Ishikawa (cell line): Measurements from ENCODE around the gene SGTA.

Experiments used
- CEBPB ChIP-seq: IDR thresholded peaks from 2 replicates; pipeline ENCODE4 v1.6.1; 2012
- CREB1 ChIP-seq: IDR thresholded peaks from 2 replicates; pipeline ENCODE4 v1.6.1; 2012; ENCODE audit warnings: low read depth
- EGR1 ChIP-seq: IDR thresholded peaks from 2 replicates; pipeline ENCODE4 v1.6.1; 2012
- EP300 ChIP-seq: IDR thresholded peaks from 2 replicates; pipeline ENCODE4 v1.6.1; 2012; ENCODE audit warnings: borderline replicate concordance
- FOXM1 ChIP-seq: IDR thresholded peaks from 2 replicates; pipeline ENCODE4 v1.6.1; 2012; ENCODE audit warnings: low read depth, borderline replicate concordance
- NFIC ChIP-seq: IDR thresholded peaks from 2 replicates; pipeline ENCODE4 v1.6.1; 2012
- RAD21 ChIP-seq: IDR thresholded peaks from 2 replicates; pipeline ENCODE4 v1.6.1; 2012; ENCODE audit warnings: low read depth
- TAF1 ChIP-seq: IDR thresholded peaks from 2 replicates; pipeline ENCODE4 v1.6.1; 2012; ENCODE audit warnings: low read depth, mild to moderate bottlenecking
- TCF12 ChIP-seq: IDR thresholded peaks from 2 replicates; pipeline ENCODE4 v1.6.1; 2012; ENCODE audit warnings: low read depth
- TEAD4 ChIP-seq: IDR thresholded peaks from 2 replicates; pipeline ENCODE4 v1.6.1; 2012
- YY1 ChIP-seq: IDR thresholded peaks from 2 replicates; pipeline ENCODE4 v1.6.1; 2012; ENCODE audit warnings: low read depth
- ZBTB7A ChIP-seq: IDR thresholded peaks from 2 replicates; pipeline ENCODE4 v1.6.1; 2012; ENCODE audit warnings: low read depth
- TF ChIP-seq, protein P1 (sequence below): IDR thresholded peaks from 2 replicates; pipeline ENCODE4 v1.6.1; 2012
- TF ChIP-seq, protein P2 (sequence below): IDR thresholded peaks from 2 replicates; pipeline ENCODE4 v1.6.1; 2012
- TF ChIP-seq, protein P3 (sequence below): IDR thresholded peaks from 2 replicates; pipeline ENCODE4 v1.6.1; 2012; ENCODE audit warnings: low read depth, mild to moderate bottlenecking

Gene SGTA

DNA sequence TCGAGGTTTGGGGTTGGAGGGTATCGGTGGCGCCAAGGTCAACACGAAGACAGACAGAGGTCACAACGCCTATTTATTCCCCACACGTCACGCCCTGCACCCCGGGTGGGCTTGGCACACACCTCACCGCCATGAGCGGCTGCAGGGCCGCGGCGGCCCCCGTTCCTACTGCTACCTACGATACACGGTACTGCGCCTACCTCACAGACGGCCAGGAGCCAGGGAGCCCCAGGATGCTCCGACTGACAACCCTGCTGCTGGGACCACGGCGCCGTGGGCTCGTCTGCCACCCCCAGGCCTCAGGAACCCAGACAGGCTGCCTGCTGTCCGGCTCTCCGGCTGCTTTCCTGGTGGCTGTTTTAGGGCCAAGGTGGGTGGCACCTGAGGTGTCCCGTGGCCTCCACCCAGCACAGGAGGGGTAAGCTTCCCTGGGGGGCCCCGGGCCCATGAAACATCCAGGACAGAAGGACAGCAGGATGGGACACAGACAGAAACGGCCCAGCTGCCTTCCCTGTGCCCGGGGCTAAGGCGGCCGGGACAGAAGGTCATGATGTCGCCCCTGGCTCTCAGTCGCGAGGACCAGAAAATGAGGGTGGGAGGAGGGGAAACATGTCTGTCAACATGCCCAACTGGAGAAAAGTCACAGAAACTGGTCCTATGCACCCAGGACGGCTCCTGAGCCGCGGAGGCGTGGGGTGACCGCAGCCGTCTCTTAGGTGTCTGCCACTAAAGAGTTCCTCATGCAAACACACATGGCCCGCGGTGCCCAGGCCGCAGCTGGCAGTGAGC, 28.2 kb downstream of the SGTA start:
- TF ChIP-seq, protein P1, sequence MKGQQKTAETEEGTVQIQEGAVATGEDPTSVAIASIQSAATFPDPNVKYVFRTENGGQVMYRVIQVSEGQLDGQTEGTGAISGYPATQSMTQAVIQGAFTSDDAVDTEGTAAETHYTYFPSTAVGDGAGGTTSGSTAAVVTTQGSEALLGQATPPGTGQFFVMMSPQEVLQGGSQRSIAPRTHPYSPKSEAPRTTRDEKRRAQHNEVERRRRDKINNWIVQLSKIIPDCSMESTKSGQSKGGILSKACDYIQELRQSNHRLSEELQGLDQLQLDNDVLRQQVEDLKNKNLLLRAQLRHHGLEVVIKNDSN: no peak
- no peak for TF ChIP-seq ZBTB7A
- no peak for TF ChIP-seq CREB1
- no peak for TF ChIP-seq EP300
- no peak for TF ChIP-seq YY1
- no peak for TF ChIP-seq TAF1
- no peak for TF ChIP-seq TCF12
- TF ChIP-seq NFIC: no peak
- TF ChIP-seq EGR1: no peak
- TF ChIP-seq, protein P2, sequence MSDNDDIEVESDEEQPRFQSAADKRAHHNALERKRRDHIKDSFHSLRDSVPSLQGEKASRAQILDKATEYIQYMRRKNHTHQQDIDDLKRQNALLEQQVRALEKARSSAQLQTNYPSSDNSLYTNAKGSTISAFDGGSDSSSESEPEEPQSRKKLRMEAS: no peak
- TF ChIP-seq TEAD4: no peak
- no peak for TF ChIP-seq CEBPB
- TF ChIP-seq, protein P3, sequence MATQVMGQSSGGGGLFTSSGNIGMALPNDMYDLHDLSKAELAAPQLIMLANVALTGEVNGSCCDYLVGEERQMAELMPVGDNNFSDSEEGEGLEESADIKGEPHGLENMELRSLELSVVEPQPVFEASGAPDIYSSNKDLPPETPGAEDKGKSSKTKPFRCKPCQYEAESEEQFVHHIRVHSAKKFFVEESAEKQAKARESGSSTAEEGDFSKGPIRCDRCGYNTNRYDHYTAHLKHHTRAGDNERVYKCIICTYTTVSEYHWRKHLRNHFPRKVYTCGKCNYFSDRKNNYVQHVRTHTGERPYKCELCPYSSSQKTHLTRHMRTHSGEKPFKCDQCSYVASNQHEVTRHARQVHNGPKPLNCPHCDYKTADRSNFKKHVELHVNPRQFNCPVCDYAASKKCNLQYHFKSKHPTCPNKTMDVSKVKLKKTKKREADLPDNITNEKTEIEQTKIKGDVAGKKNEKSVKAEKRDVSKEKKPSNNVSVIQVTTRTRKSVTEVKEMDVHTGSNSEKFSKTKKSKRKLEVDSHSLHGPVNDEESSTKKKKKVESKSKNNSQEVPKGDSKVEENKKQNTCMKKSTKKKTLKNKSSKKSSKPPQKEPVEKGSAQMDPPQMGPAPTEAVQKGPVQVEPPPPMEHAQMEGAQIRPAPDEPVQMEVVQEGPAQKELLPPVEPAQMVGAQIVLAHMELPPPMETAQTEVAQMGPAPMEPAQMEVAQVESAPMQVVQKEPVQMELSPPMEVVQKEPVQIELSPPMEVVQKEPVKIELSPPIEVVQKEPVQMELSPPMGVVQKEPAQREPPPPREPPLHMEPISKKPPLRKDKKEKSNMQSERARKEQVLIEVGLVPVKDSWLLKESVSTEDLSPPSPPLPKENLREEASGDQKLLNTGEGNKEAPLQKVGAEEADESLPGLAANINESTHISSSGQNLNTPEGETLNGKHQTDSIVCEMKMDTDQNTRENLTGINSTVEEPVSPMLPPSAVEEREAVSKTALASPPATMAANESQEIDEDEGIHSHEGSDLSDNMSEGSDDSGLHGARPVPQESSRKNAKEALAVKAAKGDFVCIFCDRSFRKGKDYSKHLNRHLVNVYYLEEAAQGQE: no peak
- no peak for TF ChIP-seq FOXM1
- no peak for TF ChIP-seq RAD21

DNA sequence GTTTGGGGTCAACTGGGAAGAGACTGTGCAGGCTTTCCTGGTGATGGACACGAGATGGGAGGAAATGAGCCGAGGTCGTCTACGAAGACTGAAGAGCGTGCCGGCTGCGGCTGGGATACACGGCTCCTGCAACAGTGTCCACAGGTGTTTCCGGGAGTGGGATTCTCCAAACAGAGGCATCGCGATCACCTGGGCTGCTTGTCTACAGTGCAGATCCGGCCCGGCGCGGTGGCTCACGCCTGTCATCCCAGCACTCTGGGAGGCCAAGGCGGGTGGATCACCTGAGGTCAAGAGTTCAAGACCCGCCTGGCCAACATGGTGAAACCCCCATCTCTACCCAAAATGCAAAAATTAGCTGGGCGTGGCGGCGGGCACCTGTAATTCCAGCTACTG, 31.6 kb downstream of the SGTA start:
- TF ChIP-seq FOXM1 (no peak), EGR1 (no peak), EP300 (no peak), CEBPB (no peak), RAD21 (no peak), YY1 (no peak), TEAD4 (no peak), ZBTB7A (no peak), CREB1 (no peak), TCF12 (no peak), TAF1 (no peak), NFIC (no peak)
- TF ChIP-seq, protein P1: no peak
- TF ChIP-seq, protein P2: no peak
- TF ChIP-seq, protein P3: no peak

DNA sequence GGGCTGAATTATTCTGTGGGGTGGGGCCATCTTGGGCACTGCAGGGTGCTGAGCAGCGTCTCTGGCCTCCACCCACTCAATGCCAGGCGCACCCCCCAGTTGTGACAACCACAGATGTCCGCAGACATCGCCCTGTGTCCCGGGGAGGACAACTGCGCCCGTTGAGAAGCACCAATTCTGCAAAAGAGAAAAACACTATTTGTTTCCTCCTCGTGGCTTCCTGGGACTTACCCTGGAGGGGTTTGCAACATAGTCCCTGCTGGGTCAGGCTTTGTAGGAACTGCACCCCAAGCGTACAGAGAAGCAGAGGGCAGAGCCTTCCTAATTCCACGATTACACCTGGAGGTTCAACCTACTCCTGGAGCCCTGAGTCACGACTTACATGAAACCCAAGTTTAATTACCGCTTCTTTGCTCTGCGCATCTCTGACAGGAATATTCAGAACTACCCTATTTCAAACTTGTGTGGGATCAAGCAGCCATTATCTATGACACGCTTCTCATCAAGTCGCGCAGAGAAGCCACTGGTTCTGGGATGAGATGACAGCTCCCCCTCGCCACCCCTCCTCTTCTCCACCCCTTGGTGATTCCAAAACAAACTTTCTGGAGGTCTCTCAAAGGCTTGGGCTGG, 32.1 kb downstream of the SGTA start:
- TF ChIP-seq NFIC (no peak), FOXM1 (no peak), ZBTB7A (no peak), EP300 (no peak), CREB1 (no peak), TCF12 (no peak), EGR1 (no peak), TAF1 (no peak), RAD21 (no peak), CEBPB (no peak), YY1 (no peak), TEAD4 (no peak)
- TF ChIP-seq, protein P3: no peak
- TF ChIP-seq, protein P1: no peak
- TF ChIP-seq, protein P2: no peak
